Endothelial cell of umbilical vein (primary cell): ENCODE data around the gene NLGN1. TPM values are rescaled to one million over a fixed set of nuclear protein-coding genes. Genes with fewer than 3 reads are reported as not detected.

Experiments
- BruUV-seq: library from RNA; stranded (reverse); fragments of 400-500 nt; replicated peaks from 2 replicates; lab custom pipeline; 2021; lab: Mats Ljungman, UMichigan
- CTCF ChIA-PET: fragments of 300-600, 350-600 bp; sonication (Branson Sonifier 250); formaldehyde crosslinking; loops from one replicate; lab custom pipeline; 2021; ENCODE audit warnings: antibody characterized with exemption, inconsistent platforms; lab: Charles Lee
- POLR2A ChIA-PET: fragments of 300-600, 350-600 bp; sonication (Branson Sonifier 250); formaldehyde crosslinking; loops from one replicate; lab custom pipeline; 2021; ENCODE audit warnings: antibody characterized with exemption, inconsistent platforms; lab: Charles Lee
- DNase-seq: peaks from one replicate; pipeline ENCODE4 v3.0.0-alpha.2; 2011; ENCODE audit warnings: low read depth, low spot score
- FAIRE-seq: peaks from 2 replicates; lab custom pipeline; 2011; peaks lifted over from hg19 to GRCh38; lab: Jason Lieb, UNC
- H2AFZ ChIP-seq: 2 replicates; pipeline ENCODE4 v1.6.0; 2012; ENCODE audit warnings: low read depth, low read length, control low read depth, inconsistent platforms
- H3K27ac ChIP-seq: 2 replicates; pipeline ENCODE4 v1.5.1; 2011; ENCODE audit warnings: low read depth, mild to moderate bottlenecking, control low read depth, low read length, moderate library complexity; ENCODE audit not compliant: insufficient read depth
- H3K27me3 ChIP-seq, 2 experiments: 2 replicates each; pipeline versions ENCODE4 v1.6.0 to v1.6.1; 2011; ENCODE audit warnings: low read length in 2 of 2, mixed read lengths in 1 of 2; ENCODE audit not compliant: control insufficient read depth in 2 of 2, insufficient read depth in 2 of 2
- H3K36me3 ChIP-seq, 2 experiments: 2 replicates in 1 of 2; 3 replicates in 1 of 2; pipeline ENCODE4 v1.5.1; 2011; ENCODE audit warnings: low read length in 2 of 2, mild to moderate bottlenecking in 1 of 2, moderate library complexity in 1 of 2; ENCODE audit not compliant: control insufficient read depth in 2 of 2, insufficient read depth in 2 of 2; ENCODE audit errors: extremely low read depth in 1 of 2
- H3K4me1 ChIP-seq: 3 replicates; pipeline ENCODE4 v1.5.1; 2011; ENCODE audit warnings: mild to moderate bottlenecking, low read length; ENCODE audit not compliant: control insufficient read depth, insufficient read depth; ENCODE audit errors: extremely low read depth
- H3K4me2 ChIP-seq: 2 replicates; pipeline ENCODE4 v1.6.1; 2011; ENCODE audit warnings: low read length, control low read depth, mixed read lengths; ENCODE audit not compliant: insufficient read depth
- H3K4me3 ChIP-seq, 3 experiments: fragments of 200-600 bp in 1 of 3; sonication (generic), shearing (Covaris generic) in 1 of 3; replicated peaks in 1 of 3; 2 replicates each; pipeline ENCODE4 v1.5.1; 2011 to 2016; ENCODE audit warnings: control low read depth in 3 of 3, low read length in 3 of 3, mild to moderate bottlenecking in 2 of 3, inconsistent platforms in 1 of 3, low read depth in 1 of 3, moderate library complexity in 1 of 3; ENCODE audit not compliant: insufficient read depth in 1 of 3
- H3K79me2 ChIP-seq: 2 replicates; pipeline ENCODE4 v1.6.0; 2012; ENCODE audit warnings: low read length, inconsistent platforms; ENCODE audit not compliant: control insufficient read depth, insufficient read depth
- H3K9ac ChIP-seq: replicated peaks from 2 replicates; pipeline ENCODE3; 2011; ENCODE audit warnings: low read length, control low read depth; ENCODE audit not compliant: insufficient read depth; ENCODE audit errors: extremely low read depth
- H3K9me1 ChIP-seq: replicated peaks from 3 replicates; pipeline ENCODE4 v1.6.0; 2011; ENCODE audit warnings: mild to moderate bottlenecking, low read length; ENCODE audit not compliant: control insufficient read depth, insufficient read depth; ENCODE audit errors: extremely low read depth
- H3K9me3 ChIP-seq: replicated peaks from 2 replicates; pipeline ENCODE4 v1.5.1; 2012; ENCODE audit warnings: low read length, inconsistent platforms; ENCODE audit not compliant: control insufficient read depth, insufficient read depth
- H4K20me1 ChIP-seq: replicated peaks from 2 replicates; pipeline ENCODE3; 2011; ENCODE audit warnings: mild to moderate bottlenecking, low read length; ENCODE audit not compliant: control insufficient read depth, insufficient read depth; ENCODE audit errors: extremely low read depth
- EZH2 ChIP-seq: IDR thresholded peaks from 2 replicates; pipeline ENCODE4 v1.6.1; 2012; ENCODE audit warnings: borderline replicate concordance, low read depth, mild to moderate bottlenecking, moderate library complexity, low read length, inconsistent platforms; ENCODE audit not compliant: severe bottlenecking
- FOS ChIP-seq: IDR thresholded peaks from 2 replicates; pipeline ENCODE4 v1.6.1; 2011; ENCODE audit warnings: mild to moderate bottlenecking, low read length, moderate library complexity, borderline replicate concordance; ENCODE audit not compliant: insufficient read depth
- GATA2 ChIP-seq: IDR thresholded peaks from 2 replicates; pipeline ENCODE4 v1.7.0; 2011; ENCODE audit warnings: low read depth, mild to moderate bottlenecking, moderate library complexity, mixed read lengths, low read length; ENCODE audit not compliant: insufficient read length, insufficient read depth
- JUN ChIP-seq: IDR thresholded peaks from 2 replicates; pipeline ENCODE4 v1.6.1; 2011; ENCODE audit warnings: borderline replicate concordance, low read depth; ENCODE audit not compliant: insufficient read length, insufficient read depth
- MYC ChIP-seq: IDR thresholded peaks from one replicate; pipeline ENCODE4 v1.6.1; 2011; ENCODE audit warnings: mild to moderate bottlenecking, low read depth, low read length
- POLR2A ChIP-seq: IDR thresholded peaks from 2 replicates; pipeline ENCODE4 v1.6.1; 2012; ENCODE audit warnings: low read depth, mild to moderate bottlenecking, control low read depth, low read length
- POLR2AphosphoS5 ChIP-seq: IDR thresholded peaks from 2 replicates; pipeline ENCODE4 v1.6.1; 2012; ENCODE audit warnings: low read depth, mild to moderate bottlenecking, control low read depth, low read length, moderate library complexity; ENCODE audit not compliant: insufficient read depth
- dilution Hi-C: fragments of 300-500 bp; cut with MboI; formaldehyde crosslinking; loops from one replicate; pipeline ENCODE4 v1.15.0; 2019; ENCODE audit warnings: low sequenced_read_pairs; ENCODE audit not compliant: extremely low pct_ligation_motif_present
- intact Hi-C: fragments of 100-400 bp; cut with micrococcal nuclease; formaldehyde crosslinking; loops from one replicate; pipeline ENCODE4 v1.10.0; 2022
- polyA plus RNA-seq, 4 experiments: library from polyadenylated mRNA; depleted of rRNA in 3 of 4; stranded (reverse) in 3 of 4; unstranded in 1 of 4; fragments of >200 nt; gene quantifications; 2 replicates each; pipeline versions ENCODE4 v1.2.1 to v1.2.3, GENCODE V29; 2011 to 2012; ENCODE audit warnings: missing spikeins in 1 of 4
- total RNA-seq: library from RNA; stranded (reverse); gene quantifications from 2 replicates; pipeline ENCODE4 v1.2.3, GENCODE V29; 2021
- TF ChIP-seq, protein P1 (sequence below): IDR thresholded peaks from 2 replicates; pipeline ENCODE4 v1.6.1; 2011; ENCODE audit not compliant: insufficient read depth, insufficient read length
- TF ChIP-seq, protein P2 (sequence below), 2 donors: IDR thresholded peaks; 1 replicate in 1 of 2; 2 replicates in 1 of 2; pipeline ENCODE4 v1.5.1; 2011; ENCODE audit warnings: low read length in 2 of 2, mild to moderate bottlenecking in 2 of 2, moderate library complexity in 2 of 2, control low read depth in 1 of 2, inconsistent platforms in 1 of 2, low read depth in 1 of 2; ENCODE audit not compliant: insufficient read depth in 1 of 2; ENCODE audit errors: extremely low read depth in 1 of 2

Gene NLGN1
- total and polyA plus RNA-seq, 2 donors (not counting 3 experiments of a cell fraction or from before 2014, with no cell fraction given): 7.9 to 16.3 TPM

DNA sequence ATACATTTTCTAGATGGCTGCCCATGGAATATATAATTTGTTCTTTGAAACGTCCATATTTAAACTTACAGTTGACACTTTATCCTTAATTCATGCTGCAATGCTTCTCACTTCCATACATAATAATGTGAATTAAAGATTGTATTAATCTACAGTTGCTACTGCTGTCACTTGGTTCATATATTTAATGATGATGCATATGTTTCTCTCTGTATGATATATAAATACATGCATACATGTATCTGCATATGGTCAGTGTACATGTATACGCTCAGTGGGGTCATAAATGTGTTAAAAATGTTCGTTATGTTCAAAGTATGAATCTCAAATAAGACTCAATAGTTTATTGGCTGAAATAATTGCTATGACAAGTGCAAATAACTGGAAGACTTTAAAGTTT lies 382.5 kb downstream of the NLGN1 start:
- no TSS peak for BruUV-seq

More for the DNA sequence above, 382.5 kb downstream of the NLGN1 start:
- H3K79me2 ChIP-seq: no peaks in the 10 kb centered on the region
- ChIA-PET POLR2A (no interaction called here), CTCF (interaction anchor here (1.6 kb wide), 1 partner anchor 16 kb away, joined by 3 read pairs; no protein-coding TSS in a partner anchor)
- intact Hi-C loops (no loop called here), dilution Hi-C loops (no loop called here)
- H2AFZ ChIP-seq: no peak overlapping the region
- no peak overlapping the region for H3K4me3 ChIP-seq
- H3K9me3 ChIP-seq: no peaks in the 10 kb centered on the region
- H3K4me1 ChIP-seq: no peaks in the 10 kb centered on the region
- no peaks in the 10 kb centered on the region for H3K9me1 ChIP-seq
- no peaks in the 10 kb centered on the region for H3K27me3 ChIP-seq
- H3K4me2 ChIP-seq: no peak overlapping the region
- no peaks in the 10 kb centered on the region for H3K36me3 ChIP-seq
- no peak overlapping the region for H3K9ac ChIP-seq
- no peaks in the 10 kb centered on the region for H4K20me1 ChIP-seq
- no peak overlapping the region for H3K27ac ChIP-seq
- TF ChIP-seq, protein P1, sequence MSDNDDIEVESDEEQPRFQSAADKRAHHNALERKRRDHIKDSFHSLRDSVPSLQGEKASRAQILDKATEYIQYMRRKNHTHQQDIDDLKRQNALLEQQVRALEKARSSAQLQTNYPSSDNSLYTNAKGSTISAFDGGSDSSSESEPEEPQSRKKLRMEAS: no peak
- TF ChIP-seq, protein P2, sequence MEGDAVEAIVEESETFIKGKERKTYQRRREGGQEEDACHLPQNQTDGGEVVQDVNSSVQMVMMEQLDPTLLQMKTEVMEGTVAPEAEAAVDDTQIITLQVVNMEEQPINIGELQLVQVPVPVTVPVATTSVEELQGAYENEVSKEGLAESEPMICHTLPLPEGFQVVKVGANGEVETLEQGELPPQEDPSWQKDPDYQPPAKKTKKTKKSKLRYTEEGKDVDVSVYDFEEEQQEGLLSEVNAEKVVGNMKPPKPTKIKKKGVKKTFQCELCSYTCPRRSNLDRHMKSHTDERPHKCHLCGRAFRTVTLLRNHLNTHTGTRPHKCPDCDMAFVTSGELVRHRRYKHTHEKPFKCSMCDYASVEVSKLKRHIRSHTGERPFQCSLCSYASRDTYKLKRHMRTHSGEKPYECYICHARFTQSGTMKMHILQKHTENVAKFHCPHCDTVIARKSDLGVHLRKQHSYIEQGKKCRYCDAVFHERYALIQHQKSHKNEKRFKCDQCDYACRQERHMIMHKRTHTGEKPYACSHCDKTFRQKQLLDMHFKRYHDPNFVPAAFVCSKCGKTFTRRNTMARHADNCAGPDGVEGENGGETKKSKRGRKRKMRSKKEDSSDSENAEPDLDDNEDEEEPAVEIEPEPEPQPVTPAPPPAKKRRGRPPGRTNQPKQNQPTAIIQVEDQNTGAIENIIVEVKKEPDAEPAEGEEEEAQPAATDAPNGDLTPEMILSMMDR (IDR thresholded peaks at IDR 0.05; ENCODE audit: extremely low read depth in 1 of 2, insufficient read depth in 1 of 2, low read depth in 1 of 2, low read length in 2 of 2): no peak
- TF ChIP-seq POLR2A (no peak), POLR2AphosphoS5 (no peak), GATA2 (no peak), MYC (no peak), EZH2 (no peak), FOS (no peak), JUN (no peak)
- FAIRE-seq (no peak), DNase-seq (no peak)
